HFFc6 (cell line): Measurements from ENCODE around the gene SPATA7. TPM values are rescaled to one million over a fixed set of nuclear protein-coding genes. Genes with fewer than 3 reads are reported as not detected.

ENCODE experiments used
- DNase-seq: peaks from one replicate; pipeline ENCODE4 v3.0.0-alpha.2; 2018
- H3K27ac Mint-ChIP-seq: 2 replicates; pipeline ENCODE4 v1.8.0; 2020; ENCODE audit warnings: mild to moderate bottlenecking, mixed read lengths
- H3K27me3 Mint-ChIP-seq: 2 replicates; pipeline ENCODE4 v1.8.0; 2021; ENCODE audit warnings: mild to moderate bottlenecking, moderate library complexity, mixed read lengths; ENCODE audit not compliant: insufficient read depth
- H3K36me3 Mint-ChIP-seq: 2 replicates; pipeline ENCODE4 v1.8.0; 2021; ENCODE audit warnings: low read depth, mixed read lengths
- H3K4me1 Mint-ChIP-seq: 2 replicates; pipeline ENCODE4 v1.8.0; 2020; ENCODE audit warnings: low read depth, mixed read lengths
- H3K4me3 Mint-ChIP-seq: 2 replicates; pipeline ENCODE4 v1.8.0; 2020; ENCODE audit warnings: mild to moderate bottlenecking, moderate library complexity, mixed read lengths
- H3K9me3 Mint-ChIP-seq: 2 replicates; pipeline ENCODE4 v1.8.0; 2020; ENCODE audit warnings: mild to moderate bottlenecking, mixed read lengths
- CTCF ChIP-seq: fragments of 200-600 bp; sonication (generic); IDR thresholded peaks from 2 replicates; pipeline ENCODE4 v1.5.0; 2021; ENCODE audit warnings: antibody characterized with exemption, mild to moderate bottlenecking
- total RNA-seq, 6 experiments: library from RNA; stranded (reverse); fragmentation: NEBNext Ultra II Directional; extraction: Animal tissue kit (Norgen Biotek cat#: 25700); gene quantifications; 2 replicates in 1 of 6; 3 replicates in 5 of 6; pipeline ENCODE4 v1.2.3, GENCODE V29; 2021

The SPATA7 gene
- total RNA-seq, 6 experiments from 2014 or later = 6.1 to 7.4 (median 6.8) TPM

GRCh38 chr14:88481794-88482193 is 96.3 kb downstream of the SPATA7 start:
- H3K27ac Mint-ChIP-seq = no peak overlapping the region
- TF ChIP-seq CTCF = no peak
- H3K27me3 Mint-ChIP-seq = no peaks in the 10 kb centered on the region; the same call in 1 of the 2 replicates
- H3K4me1 Mint-ChIP-seq = peaks cover 20% of the 10 kb centered on the region
- DNase-seq = no peak
- H3K36me3 Mint-ChIP-seq = peaks cover 40% of the 10 kb centered on the region
- no peak overlapping the region for H3K4me3 Mint-ChIP-seq
- H3K9me3 Mint-ChIP-seq = no peaks in the 10 kb centered on the region

GRCh38 chr14:88482524-88482923 is 97.1 kb downstream of the SPATA7 start:
- H3K4me3 Mint-ChIP-seq = no peak overlapping the region
- H3K4me1 Mint-ChIP-seq = peaks cover 12% of the 10 kb centered on the region
- TF ChIP-seq CTCF = no peak
- peaks cover 35% of the 10 kb centered on the region for H3K36me3 Mint-ChIP-seq
- no peak overlapping the region for H3K27ac Mint-ChIP-seq
- H3K27me3 Mint-ChIP-seq = no peaks in the 10 kb centered on the region; the same call in 1 of the 2 replicates
- no peak for DNase-seq
- no peaks in the 10 kb centered on the region for H3K9me3 Mint-ChIP-seq

Other genes starting within 250 kb of the SPATA7 start
- not detected for gene KCNK10, start 62.4 kb upstream of the SPATA7 start, total RNA-seq
- gene PTPN21, start 169.3 kb downstream of the SPATA7 start, total RNA-seq = 10 to 100 TPM; 22.0 to 25.9 (median 24.9) TPM
- 10 to 100 TPM; 56.4 to 65.1 (median 58.9) TPM for gene ZC3H14, start 177.4 kb downstream of the SPATA7 start, total RNA-seq